Dermis microvascular lymphatic vessel endothelial cell (primary cell): ENCODE data around the gene MAD2L2. TPM values are rescaled to one million over a fixed set of nuclear protein-coding genes. Genes with fewer than 3 reads are reported as not detected.

Source experiments
- DNase-seq, 2 donors: peaks; one replicate each; pipeline versions ENCODE4 v3.0.0 to v3.0.0-alpha.2; 2010; ENCODE audit warnings: low read depth in 2 of 2
- total RNA-seq: library from RNA; depleted of rRNA; stranded (reverse); fragments of >200 nt; gene quantifications from 2 replicates; pipeline ENCODE4 v1.2.1, GENCODE V29; 2014

MAD2L2 gene
- total RNA-seq, 1 donor from 2014 or later, result 37.7 TPM

DNA sequence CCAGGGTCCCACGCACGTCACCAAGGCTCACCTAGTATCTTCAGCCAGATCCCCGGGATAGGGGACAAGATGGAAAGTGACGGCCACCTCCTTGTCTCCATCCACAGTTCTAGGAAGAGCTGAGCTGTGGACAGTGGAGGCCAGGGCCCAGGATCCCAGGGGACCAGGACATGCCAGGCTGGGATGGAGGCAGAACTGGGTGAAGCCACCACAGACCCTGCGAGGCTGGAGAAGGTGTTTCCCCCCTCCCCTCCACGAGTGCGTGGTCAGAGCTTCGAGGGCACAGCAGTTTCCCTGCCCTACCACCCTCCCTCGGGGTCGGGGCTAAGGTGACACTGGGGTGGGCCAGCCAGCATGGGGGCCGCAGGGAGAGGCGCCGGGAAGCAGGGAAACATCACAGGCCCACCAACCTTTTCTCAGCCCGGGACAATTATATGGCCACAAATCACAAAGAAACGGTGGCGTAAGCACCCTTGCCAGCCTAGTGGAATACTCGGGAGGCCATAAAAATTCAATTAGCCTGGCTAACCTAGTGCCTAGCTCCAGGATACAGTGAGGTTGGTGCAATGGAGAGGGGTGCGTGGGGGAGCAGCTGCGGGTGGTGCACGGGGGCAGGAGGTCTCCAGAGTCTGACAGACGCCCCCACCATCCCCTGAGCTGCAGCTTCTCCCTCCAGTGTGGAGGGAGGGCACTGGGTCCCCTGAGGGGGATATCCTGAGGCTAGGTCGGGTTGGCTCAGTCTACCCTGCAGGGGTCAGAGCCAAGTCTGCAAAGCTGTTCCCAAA lies 23.9 kb upstream of the MAD2L2 start:
- no peak for DNase-seq

DNA sequence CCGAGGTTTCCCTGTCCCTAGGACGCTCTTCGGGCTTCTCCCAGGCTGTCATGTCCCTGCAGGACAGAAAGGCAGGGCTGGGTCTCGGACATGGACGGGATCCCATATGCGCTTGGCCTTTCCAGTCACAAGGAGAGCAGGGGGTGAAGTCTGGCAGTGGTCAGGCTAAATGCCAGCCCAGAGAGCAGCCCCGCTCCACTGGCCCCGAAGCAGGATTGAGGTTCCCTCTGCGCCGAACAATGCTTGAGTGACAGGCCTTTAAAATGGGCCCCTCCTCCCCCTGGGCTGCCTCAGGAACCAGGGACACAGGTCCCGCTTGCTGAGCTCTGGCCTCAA lies 23.2 kb upstream of the MAD2L2 start:
- no peak for DNase-seq

DNA sequence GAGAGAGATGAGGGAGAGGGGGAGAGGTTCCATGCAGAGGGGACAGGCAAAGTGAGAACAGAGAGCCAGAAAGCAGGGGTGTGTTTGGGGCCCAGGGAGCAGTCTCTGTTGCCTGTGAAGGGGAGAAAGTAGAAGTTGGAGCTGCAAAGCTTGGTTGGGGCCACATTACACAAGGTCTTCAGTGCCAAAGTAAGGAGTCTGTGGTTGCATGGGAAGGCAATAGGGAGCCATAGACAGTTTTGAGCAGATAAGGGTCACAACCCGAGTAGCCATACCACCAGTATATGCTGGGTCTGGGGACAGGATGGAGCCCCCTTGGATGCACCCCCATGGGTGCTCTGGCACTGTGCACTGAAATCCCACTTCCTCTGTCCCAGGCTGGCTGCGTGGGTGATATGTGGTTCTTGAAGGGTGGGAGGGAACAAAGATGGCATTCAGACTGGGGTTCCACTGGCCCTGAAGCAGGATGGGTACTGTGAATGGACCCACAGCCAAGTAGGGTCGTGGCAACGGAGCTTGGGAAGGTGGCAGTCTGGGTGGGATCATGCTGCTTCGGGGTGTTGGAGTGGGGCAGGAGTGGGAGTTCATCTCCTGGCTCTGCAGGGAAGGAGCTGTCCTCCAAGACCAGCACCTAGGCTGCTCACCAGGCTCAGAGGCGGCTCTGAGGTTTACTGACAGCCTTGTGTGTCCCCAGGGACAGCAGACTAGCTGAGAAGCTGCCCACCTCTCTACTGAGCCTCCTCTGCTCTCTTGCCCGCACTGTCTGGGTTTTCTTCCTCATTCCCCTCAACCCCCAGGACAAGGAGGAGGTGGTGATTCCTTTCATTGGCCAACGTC lies 22.6 kb upstream of the MAD2L2 start:
- DNase-seq, result no peak

DNA sequence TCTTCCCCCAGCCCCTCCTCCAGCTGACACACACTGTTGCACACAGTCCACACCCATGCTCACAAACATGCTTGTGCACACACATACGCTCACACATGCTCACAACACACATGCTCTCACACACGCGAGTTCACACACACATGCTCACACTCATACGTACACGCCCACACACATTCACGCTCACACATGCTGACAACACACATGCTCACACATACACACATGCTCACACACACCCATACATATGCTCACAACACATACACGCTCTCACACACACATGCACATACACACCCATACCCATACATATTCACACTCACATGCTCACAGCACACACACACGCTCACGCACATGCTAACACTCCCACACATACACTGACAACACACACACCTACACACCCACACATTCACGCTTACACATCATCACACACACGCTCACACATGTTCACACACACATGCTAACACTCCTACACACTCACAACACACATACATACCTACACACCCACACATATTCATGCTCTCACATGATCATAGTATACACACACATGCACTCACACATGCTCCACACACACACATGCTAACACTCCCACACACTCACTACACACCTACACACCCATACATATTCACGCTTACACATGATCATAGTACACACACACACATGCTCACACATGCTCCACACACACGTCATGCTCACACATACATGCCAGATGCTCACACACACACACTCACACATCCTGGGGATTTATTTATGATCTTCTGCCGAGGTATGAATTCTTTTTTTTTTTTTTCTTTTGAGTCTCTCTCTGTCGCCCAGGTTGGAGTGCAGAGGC lies 21.2 kb upstream of the MAD2L2 start:
- no peak for DNase-seq

DNA sequence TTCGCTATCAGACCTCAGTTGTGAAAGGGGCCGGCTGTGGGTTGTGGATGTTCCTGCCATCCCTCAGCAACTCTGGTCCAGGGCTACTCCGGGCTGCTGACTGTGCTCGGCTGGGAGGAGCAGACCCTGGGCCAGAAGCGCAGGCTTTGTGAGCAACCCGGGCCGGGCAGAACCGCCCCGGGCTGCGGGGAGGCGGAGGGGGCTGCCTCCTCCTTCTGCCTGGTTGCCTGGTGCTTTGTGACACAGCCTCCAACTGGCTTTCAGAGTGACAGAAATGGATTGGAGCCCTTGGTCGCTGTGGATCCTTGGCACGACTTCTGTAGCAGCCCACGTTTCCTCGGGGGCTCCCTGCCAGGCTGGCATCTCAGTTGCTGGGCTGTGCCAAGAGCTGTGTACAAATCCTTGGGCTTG lies 20.6 kb upstream of the MAD2L2 start:
- no peak for DNase-seq

DNA sequence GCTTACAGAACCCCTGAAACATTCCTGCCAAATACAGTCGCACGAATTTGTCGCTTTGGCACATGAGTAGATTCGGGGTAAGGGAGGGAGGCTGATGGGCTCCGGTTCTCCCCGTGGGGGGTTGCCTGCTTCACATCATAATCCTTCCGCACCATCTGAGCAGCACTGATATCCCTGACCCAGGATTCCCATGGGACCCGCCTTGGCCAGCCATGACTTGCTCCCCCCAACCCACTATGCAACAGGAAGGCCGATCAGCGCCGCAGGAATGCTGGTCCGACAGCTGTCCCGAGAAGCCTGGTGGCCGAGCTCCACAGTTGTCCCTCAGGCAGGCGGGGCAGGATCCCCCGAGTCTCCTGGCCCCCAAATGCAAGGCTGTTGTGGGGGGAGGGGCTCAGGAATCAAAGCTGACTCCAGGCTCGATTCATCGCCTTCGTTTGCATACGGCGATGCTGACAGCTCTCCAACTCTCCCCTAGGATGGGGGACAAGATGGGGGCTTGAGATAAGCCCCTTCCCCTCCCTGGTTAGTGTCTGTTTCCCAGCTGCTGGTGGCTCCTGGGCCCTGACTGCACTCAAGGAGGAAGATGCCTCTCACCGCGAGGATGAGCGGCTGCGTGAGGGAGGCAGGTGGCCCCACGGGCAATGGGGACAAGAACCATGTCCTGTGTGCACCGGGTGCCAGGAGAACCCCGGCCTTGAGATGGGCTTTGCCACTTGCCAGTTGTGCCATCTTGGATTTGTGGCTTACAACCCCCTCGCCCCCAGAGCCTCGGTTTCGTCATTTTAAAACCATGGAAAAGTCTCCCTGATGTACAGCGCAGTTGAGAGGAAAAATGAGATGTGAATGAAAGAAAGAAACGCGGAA lies 19.9 kb upstream of the MAD2L2 start:
- no peak for DNase-seq

DNA sequence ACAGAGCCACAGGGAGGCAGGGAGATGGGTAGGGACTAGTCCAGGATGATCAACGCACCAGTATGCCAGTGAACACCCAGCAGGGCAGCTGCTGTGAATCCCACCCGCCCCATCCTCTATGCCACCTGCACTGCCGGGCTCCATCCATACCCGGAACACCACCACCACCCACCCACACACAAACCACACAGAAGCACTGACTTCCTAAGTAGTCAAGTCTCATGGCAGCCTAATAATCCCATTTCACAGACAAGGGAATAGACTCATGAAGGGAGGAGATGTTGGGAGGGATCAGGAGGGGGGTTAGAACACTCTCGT lies 16.9 kb upstream of the MAD2L2 start:
- DNase-seq, result no peak

DNA sequence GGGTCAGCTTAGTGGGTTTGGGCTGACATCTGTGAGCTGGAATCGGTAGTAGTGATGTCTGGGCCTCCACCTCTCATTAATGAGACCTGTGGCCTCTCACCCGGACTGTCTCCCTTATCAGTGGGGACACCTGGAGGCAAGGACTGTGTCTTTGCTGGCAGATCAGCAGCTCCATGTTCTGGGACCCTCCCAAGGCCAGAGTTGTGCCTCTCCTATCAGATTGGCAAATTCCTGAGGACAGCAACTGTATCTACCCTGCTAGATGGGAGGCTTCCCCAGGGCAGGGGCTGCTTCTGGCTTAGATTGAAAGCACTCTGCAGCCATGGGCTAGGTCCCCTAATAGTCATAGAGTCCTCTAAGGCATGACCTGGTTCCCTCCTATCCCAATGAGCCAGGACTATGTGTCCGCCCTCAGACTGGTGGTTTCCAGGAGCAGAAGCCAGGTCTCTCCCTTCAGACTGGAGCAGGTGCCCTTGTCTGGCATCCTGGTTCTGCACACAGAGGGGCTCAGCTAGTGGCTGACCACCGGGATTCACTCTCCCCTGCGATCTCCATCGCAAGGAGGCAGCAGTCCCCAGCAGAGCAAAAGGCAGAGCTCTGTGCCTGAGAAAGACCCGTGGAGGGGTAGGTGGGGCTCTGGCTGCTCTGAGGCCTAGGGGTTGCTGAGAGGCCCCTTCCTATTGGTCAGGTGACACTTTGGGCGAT lies 16.4 kb upstream of the MAD2L2 start:
- no peak for DNase-seq

DNA sequence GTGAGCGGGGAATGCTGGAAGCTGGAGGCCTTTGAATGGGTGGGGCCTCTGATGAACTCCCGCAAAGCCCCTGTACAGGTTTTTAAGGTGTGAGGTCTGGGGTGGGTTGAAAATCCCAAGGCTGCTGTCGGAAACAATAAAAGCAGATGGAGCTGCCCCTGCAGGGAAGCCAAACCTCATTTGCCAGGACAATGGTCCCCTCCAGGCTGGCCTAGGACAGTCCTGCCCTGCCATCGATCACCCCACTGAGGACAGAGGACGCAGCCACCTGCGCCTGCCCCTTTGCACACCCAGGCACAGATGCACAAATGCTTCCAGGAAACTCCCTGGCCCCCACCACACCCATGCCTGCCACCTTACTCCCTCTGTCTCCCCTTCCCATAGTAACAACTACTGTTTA lies 14.9 kb upstream of the MAD2L2 start:
- no peak for DNase-seq

DNA sequence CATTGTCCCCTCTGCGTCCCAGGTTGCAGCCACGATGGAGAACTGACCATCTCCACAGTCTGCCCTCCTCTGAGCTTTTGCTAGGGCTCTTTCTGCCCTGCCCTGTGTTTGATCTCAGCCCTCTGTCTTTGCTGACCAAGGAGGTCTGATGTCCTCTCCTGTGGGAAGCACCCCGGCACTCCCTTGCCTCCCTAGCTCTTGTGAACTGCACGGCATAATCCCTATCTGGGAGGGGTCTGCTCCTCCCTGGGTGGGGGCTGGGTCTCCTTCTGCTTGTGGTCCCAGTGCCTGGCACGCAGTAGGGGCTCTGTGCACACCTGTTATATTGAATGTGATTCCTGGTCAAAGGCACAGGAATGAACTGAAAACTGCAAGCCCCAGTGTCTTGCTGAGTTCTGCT lies 13.0 kb upstream of the MAD2L2 start:
- no peak for DNase-seq

DNA sequence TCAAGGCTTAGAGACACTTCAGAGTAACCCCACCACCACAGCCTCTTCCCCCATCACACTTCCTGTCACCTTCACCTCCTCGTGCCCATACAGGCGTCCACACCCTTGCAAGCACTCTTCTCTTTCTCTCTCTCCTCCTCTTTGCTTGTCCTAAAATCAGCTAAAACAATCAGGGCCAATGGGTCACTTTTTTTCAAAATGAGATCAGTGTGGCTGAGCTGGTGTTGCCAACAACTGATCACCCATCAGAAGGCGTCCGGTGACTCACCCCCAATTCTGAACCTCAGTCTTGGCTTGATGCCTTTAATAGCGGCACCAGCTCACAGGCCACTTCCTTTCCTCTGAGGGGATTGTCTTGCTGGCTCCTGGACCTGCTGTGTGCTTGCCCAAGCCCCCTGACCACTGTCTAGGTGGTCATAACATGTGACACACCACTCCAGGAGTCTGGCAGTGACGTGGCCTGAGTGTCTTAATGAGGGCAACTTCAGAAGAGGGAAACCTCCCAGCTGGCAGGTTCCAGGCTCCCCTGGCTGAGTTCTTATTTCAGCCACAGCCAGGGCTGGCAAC lies 12.2 kb upstream of the MAD2L2 start:
- peak in 1 of 2 donors; percentile 85 for DNase-seq

DNA sequence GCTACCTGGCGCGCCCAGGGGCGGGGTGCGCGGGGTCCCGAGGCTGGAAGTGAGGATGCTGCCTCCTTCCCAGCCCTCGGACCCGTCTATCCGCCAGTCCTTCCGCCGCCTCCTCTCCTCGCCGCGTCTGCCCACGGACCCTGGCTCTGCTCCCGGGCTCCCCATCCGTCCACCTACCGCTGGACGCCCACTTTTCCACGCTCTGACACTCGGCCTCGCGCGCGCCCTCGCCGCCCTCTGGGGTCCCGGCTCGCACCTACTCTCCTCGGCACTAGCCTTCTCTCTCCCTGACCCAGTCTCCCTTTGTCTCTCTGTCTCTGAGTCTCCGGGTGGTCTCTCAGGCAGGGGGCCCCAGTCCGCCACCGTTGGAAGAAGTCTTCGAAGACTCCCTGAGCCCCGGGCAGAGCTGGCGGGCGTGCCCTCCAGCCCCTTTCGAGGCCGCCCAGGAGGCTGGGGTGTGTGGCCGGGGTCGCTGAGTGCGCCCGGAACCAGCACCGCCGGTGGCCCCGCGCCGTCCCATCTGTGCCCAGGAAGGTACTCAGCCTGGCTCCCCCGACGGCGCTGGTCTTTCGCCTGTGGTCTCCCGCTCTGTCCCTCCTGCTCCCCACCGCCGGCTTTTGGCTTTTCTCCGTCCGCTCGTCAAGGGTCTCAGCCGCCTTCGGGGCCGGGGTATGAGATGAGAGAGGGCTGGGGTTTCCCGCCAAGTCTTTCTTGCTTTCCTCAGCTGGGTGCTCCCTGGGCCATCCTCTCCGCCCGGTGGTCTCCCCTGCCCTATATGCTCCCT lies 11.2 kb upstream of the MAD2L2 start:
- no peak for DNase-seq

DNA sequence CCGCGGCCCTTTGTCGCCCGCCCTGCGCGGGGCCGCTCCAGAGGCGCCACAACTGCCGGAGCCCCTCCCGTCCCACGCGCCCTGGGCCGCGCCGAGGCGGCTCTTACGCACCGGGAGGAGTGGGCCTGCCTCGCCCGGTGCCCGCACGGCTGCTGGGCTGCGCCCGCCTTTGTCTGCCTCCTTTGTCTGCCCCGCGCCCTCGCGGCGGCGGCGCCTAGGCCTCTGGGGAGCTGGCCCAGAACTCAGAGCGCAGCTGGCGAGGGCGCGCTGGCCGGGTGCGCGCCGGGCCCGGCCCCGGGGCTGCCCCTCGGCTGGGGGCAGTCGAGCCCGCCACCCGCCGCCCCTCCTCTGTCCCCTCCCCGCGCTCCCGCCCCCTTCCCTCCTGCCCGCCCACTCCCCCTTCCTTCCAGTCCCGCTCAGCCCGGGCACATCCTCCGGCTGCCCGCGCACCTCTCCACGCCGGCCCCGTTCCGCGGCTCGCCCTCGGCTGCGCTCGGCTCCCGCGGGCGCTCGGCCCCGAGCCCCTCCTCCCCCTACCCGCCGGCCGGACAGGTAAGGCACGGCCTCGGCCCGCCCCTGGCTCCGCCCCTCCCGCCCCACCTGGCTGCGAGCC lies 10.5 kb upstream of the MAD2L2 start, which contains the start of gene DRAXIN:
Gene DRAXIN (plus strand): TSS at position 409 of the 613 bp plus-strand sequence. CDS start 14,549 bp downstream, outside the sequence.
- DNase-seq, result peak in 1 of 2 donors; percentile 19

DNA sequence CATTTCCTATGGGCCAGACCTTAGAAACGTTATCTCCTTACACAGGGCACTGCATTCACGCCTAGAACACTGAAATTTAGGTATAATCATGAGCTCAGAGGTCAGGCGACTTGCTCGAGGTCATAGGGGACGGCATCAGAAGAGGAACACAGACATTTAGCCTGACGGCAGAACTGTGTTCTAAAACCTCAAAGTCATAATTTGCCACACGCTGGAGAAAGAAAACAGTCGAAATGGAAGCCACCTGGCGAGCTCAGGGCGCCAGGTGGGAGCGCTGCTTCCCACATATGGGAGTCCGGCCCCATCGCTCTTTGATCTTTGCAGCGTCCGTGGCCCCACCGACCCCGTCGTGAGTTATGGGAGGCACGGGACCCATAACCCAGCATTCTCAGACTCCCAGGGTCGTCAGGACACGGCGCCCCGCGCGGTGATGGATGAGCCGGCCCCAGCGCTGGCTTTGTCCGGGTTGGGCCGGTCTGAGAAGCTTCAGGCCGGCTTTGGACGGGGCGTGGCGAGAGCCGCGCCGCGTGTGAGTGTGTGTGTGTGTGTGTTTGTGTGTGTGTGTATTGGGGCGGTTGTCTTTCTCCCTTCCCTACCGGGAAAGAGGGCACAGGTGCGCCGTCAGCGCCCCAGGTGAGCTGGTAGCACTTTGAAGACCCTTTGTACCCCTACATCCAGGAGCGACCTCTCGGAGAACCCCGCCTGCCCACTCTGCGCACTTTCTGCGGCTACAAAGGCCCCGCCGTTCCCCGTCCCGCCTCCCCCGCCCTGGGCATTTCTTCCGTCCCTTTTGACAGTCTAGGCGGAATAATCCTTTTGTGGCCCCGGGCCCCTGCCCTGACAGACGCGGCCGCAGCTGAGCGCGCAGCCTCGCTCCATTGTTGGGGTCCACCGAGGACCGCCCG lies 9.7 kb upstream of the MAD2L2 start:
- DNase-seq, result no peak

DNA sequence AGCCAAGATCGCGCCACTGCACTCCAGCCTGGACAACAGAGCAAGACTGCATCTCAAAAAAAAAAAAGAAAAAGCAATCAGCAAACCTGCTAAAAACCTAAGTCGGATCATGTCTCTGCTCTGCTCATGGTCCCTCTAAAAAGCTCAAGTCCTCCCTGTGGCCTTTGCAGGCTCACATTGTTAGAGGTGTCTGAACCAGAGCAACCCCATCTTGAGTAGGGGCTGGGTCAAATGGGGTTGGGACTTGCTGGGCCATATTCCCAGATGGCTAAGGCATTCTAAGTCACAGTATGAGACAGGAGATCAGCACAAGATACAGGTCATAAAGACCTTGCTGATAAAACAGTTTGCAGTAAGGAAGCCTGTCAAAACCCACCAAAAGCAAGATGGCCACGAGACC lies 7.6 kb upstream of the MAD2L2 start:
- no peak for DNase-seq

DNA sequence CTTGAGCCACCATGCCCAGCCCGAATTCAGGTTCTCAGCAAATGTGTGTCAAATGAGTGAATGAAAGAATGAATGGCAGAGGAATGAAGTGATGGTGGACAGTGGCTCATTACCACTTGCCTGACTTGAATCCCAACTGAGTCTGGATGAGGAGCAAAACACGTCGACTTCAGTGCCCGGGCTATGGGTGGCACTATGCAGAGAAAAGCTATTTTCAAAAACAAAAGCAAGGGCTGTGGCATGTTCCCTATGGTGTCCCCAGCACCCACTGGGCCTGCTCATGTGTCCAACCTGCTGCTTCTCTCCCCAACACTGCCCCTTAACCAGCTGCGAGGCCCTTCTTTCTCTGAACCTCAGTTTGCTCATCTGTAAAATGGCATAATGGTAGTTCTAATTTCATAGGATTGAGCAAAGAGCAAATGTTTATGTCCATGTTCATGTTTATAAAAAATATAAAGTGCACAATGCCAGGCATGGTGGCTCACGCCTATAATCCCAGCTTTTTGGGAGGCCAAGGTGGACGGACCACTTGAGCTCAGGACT lies 4.3 kb upstream of the MAD2L2 start:
- DNase-seq, result no peak

DNA sequence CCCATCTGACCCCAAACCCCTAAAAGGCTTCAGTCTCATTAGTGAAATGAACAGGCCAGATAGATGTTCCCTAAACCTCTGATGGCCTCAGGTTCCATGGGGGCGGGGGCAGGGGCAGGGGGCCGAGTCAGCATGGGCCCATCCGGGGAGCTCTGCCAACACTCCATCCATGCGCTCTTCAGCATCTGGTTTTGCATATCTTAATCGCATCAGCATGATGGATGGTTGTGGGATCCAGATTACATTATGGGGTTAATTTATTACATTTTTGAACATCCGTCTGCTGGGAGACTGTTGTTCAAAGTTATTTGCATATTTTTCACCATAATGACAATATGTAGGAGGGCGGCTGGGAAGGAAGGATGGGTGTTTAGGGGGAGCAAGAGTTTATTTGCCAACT lies 3.1 kb upstream of the MAD2L2 start:
- DNase-seq, result no peak

DNA sequence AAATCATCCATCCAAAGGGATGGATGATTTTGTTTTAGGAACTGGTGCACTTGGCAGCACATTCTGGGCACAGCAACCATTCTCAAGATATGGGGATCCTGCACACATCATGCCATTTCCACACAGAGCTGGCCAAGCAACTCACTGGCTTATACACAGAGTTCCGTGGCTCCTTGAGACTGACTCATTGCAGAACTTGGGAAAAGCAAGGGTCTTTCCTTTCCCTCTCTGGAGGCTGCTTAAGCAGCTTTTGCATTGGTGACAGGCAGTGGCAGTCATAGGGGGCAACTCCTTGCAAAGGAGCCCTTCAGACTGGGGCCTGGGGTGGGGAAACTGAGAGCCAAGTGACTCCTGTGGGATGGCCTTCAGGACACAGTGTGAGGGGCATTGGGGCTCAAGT lies 1.9 kb upstream of the MAD2L2 start:
- DNase-seq, result no peak
